Measurements from ENCODE around the gene TSPOAP1. TPM values are rescaled to one million over a fixed set of nuclear protein-coding genes. Genes with fewer than 3 reads are reported as not detected.

Gene TSPOAP1
- total RNA-seq, 1 donor from 2014 or later: 101 TPM

- Mint-ChIP-seq H3K9me3 (ENCODE audit: low read depth) (no peaks in the 10 kb centered on the region), H3K4me3 (ENCODE audit: low read depth) (peak overlapping the region; percentile 24), H3K27ac (no peak overlapping the region), H3K27me3 (no peaks in the 10 kb centered on the region), H3K36me3 (ENCODE audit: insufficient read depth) (peaks cover 13% of the 10 kb centered on the region), H3K4me1 (ENCODE audit: low read depth) (peaks cover 6% of the 10 kb centered on the region)
- TF ChIP-seq CTCF (IDR thresholded peaks at IDR 0.05; ENCODE audit: unreplicated experiment): no peak
- DNase-seq (ENCODE audit: low spot score, unreplicated experiment): no peak
Measured at GRCh38 chr17:58321571-58322525, 6.7 kb downstream of the TSPOAP1 start.

GRCh38 chr17:58320570-58321323, 7.8 kb downstream of the TSPOAP1 start:
- H3K4me3 Mint-ChIP-seq (ENCODE audit: low read depth): no peak overlapping the region
- H3K27me3 Mint-ChIP-seq: no peaks in the 10 kb centered on the region
- H3K4me1 Mint-ChIP-seq (ENCODE audit: low read depth): peaks cover 6% of the 10 kb centered on the region
- H3K27ac Mint-ChIP-seq: no peak overlapping the region
- no peaks in the 10 kb centered on the region for H3K9me3 Mint-ChIP-seq (ENCODE audit: low read depth)
- H3K36me3 Mint-ChIP-seq (ENCODE audit: insufficient read depth): peaks cover 13% of the 10 kb centered on the region
- DNase-seq (ENCODE audit: low spot score, unreplicated experiment): no peak
- no peak for TF ChIP-seq CTCF (IDR thresholded peaks at IDR 0.05; ENCODE audit: unreplicated experiment)

- Mint-ChIP-seq H3K27ac (no peak overlapping the region), H3K9me3 (ENCODE audit: low read depth) (no peaks in the 10 kb centered on the region), H3K4me1 (ENCODE audit: low read depth) (peaks cover 5% of the 10 kb centered on the region), H3K27me3 (no peaks in the 10 kb centered on the region), H3K4me3 (ENCODE audit: low read depth) (no peak overlapping the region), H3K36me3 (ENCODE audit: insufficient read depth) (peaks cover 13% of the 10 kb centered on the region)
- DNase-seq (ENCODE audit: low spot score, unreplicated experiment): no peak
- no peak for TF ChIP-seq CTCF (IDR thresholded peaks at IDR 0.05; ENCODE audit: unreplicated experiment)
Measured at GRCh38 chr17:58320163-58320558, 8.4 kb downstream of the TSPOAP1 start.

- Mint-ChIP-seq H3K4me1 (ENCODE audit: low read depth) (peaks cover 3% of the 10 kb centered on the region), H3K4me3 (ENCODE audit: low read depth) (no peak overlapping the region), H3K9me3 (ENCODE audit: low read depth) (no peaks in the 10 kb centered on the region), H3K36me3 (ENCODE audit: insufficient read depth) (peaks cover 13% of the 10 kb centered on the region), H3K27me3 (no peaks in the 10 kb centered on the region), H3K27ac (no peak overlapping the region)
- TF ChIP-seq CTCF (IDR thresholded peaks at IDR 0.05; ENCODE audit: unreplicated experiment): no peak
- DNase-seq (ENCODE audit: low spot score, unreplicated experiment): no peak
Measured at GRCh38 chr17:58319173-58320162, 9.1 kb downstream of the TSPOAP1 start.

All from progenitor cell of endocrine pancreas (in vitro differentiated cells).